ENCODE measurements around the gene PFKFB1. TPM values are rescaled to one million over a fixed set of nuclear protein-coding genes. Genes with fewer than 3 reads are reported as not detected.

PFKFB1 gene
- total and polyA plus RNA-seq, 9 of the 15 experiments (the other 6 are each of a cell fraction or from before 2014, with no cell fraction given) = 0.07 to 0.24 (median 0.15) TPM; not detected in 2

- TF ChIP-seq ZNF592 (IDR thresholded peaks at IDR 0.05) (no peak), CHD1 (IDR thresholded peaks at IDR 0.05; ENCODE audit: low read length) (peak; percentile 44), MBD2 (IDR thresholded peaks at IDR 0.05; ENCODE audit: borderline replicate concordance, low read depth) (peak; percentile 13; the same call in 1 of the 2 replicates), NFYB (IDR thresholded peaks at IDR 0.05; ENCODE audit: extremely low read depth, insufficient read length) (peak; percentile 2), DDX20 (tag; IDR thresholded peaks at IDR 0.05; ENCODE audit: low read depth) (no peak), CXXC5 (CRISPR knock-in tag; IDR thresholded peaks at IDR 0.05) (peak; percentile 62; the same call in 1 of the 2 replicates), ZBTB40 (IDR thresholded peaks at IDR 0.05) (peak; percentile 60; the same call in 1 of the 2 replicates), ZBTB40 (CRISPR knock-in tag; IDR thresholded peaks at IDR 0.05) (no peak), CBX2 (IDR thresholded peaks at IDR 0.05; ENCODE audit: insufficient read depth, low read length, poor library complexity, severe bottlenecking) (no peak), POLR2A (conservative IDR thresholded peaks at IDR 0.05) (peak; percentile 88), ZNF316 (IDR thresholded peaks at IDR 0.05) (no peak), HDAC1 (IDR thresholded peaks at IDR 0.05) (peak in 1 of 2 experiments; percentile 25; a peak in 1 of 4 replicates), ZBTB8A (IDR thresholded peaks at IDR 0.05; ENCODE audit: partially characterized antibody) (no peak), TEAD4 (IDR thresholded peaks at IDR 0.05; ENCODE audit: low read length) (no peak), TEAD4 (CRISPR knock-in tag; IDR thresholded peaks at IDR 0.05; ENCODE audit: borderline replicate concordance) (no peak)
Measured at GRCh38 chrX:54999717-55000598, 6.0 kb upstream of the PFKFB1 start, which contains the start of gene APEX2 (continued).

Data from K562 (cell line).